HG02852 (cell line): ENCODE measurements around the gene PPM1H.

Experiments
- ATAC-seq: cut with Tn5 transposase; IDR thresholded peaks from one replicate; pipeline ENCODE4 v1.9.1; 2021; ENCODE audit warnings: mild to moderate bottlenecking, moderate library complexity; ENCODE audit not compliant: unreplicated experiment

PPM1H gene

GRCh38 chr12:62802321-62802720, 132.6 kb downstream of the PPM1H start:
- ATAC-seq = no peak

GRCh38 chr12:62801796-62802195, 133.2 kb downstream of the PPM1H start:
- ATAC-seq = no peak

- ATAC-seq = no peak
Observed at GRCh38 chr12:62800707-62801400, 134.1 kb downstream of the PPM1H start.

- ATAC-seq = peak; percentile 76
Observed at GRCh38 chr12:62799766-62800406, 135.1 kb downstream of the PPM1H start.

- ATAC-seq = peak; percentile 80
Observed at GRCh38 chr12:62799126-62799736, 135.7 kb downstream of the PPM1H start.

GRCh38 chr12:62794218-62794583, 140.7 kb downstream of the PPM1H start:
- no peak for ATAC-seq

GRCh38 chr12:62793256-62794217, 141.4 kb downstream of the PPM1H start:
- peak; percentile 55 for ATAC-seq

- ATAC-seq = no peak
Observed at GRCh38 chr12:62792236-62792870, 142.6 kb downstream of the PPM1H start.

- ATAC-seq = no peak
Observed at GRCh38 chr12:62789851-62790250, 145.1 kb downstream of the PPM1H start.

GRCh38 chr12:62787611-62788010, 147.3 kb downstream of the PPM1H start:
- no peak for ATAC-seq

- no peak for ATAC-seq
Observed at GRCh38 chr12:62787023-62787422, 147.9 kb downstream of the PPM1H start.

GRCh38 chr12:62785941-62786559, 148.9 kb downstream of the PPM1H start:
- no peak for ATAC-seq

GRCh38 chr12:62784576-62784975, 150.4 kb downstream of the PPM1H start:
- no peak for ATAC-seq

- ATAC-seq = no peak
Observed at GRCh38 chr12:62783881-62784280, 151.1 kb downstream of the PPM1H start.

- no peak for ATAC-seq
Observed at GRCh38 chr12:62781136-62781880, 153.6 kb downstream of the PPM1H start.

- no peak for ATAC-seq
Observed at GRCh38 chr12:62779488-62779887, 155.5 kb downstream of the PPM1H start.

- ATAC-seq = no peak
Observed at GRCh38 chr12:62778187-62778586, 156.8 kb downstream of the PPM1H start.

- ATAC-seq = no peak
Observed at GRCh38 chr12:62776997-62777396, 158.0 kb downstream of the PPM1H start.

- ATAC-seq = no peak
Observed at GRCh38 chr12:62776575-62776974, 158.4 kb downstream of the PPM1H start.
